HFFc6 (cell line): Measurements from ENCODE around the gene FAM50B. TPM values are rescaled to one million over a fixed set of nuclear protein-coding genes. Genes with fewer than 3 reads are reported as not detected.

ENCODE experiments used
- DNase-seq: peaks from one replicate; pipeline ENCODE4 v3.0.0-alpha.2; 2018
- H3K27ac Mint-ChIP-seq: 2 replicates; pipeline ENCODE4 v1.8.0; 2020; ENCODE audit warnings: mild to moderate bottlenecking, mixed read lengths
- H3K27me3 Mint-ChIP-seq: 2 replicates; pipeline ENCODE4 v1.8.0; 2021; ENCODE audit warnings: mild to moderate bottlenecking, moderate library complexity, mixed read lengths; ENCODE audit not compliant: insufficient read depth
- H3K36me3 Mint-ChIP-seq: 2 replicates; pipeline ENCODE4 v1.8.0; 2021; ENCODE audit warnings: low read depth, mixed read lengths
- H3K4me1 Mint-ChIP-seq: 2 replicates; pipeline ENCODE4 v1.8.0; 2020; ENCODE audit warnings: low read depth, mixed read lengths
- H3K4me3 Mint-ChIP-seq: 2 replicates; pipeline ENCODE4 v1.8.0; 2020; ENCODE audit warnings: mild to moderate bottlenecking, moderate library complexity, mixed read lengths
- H3K9me3 Mint-ChIP-seq: 2 replicates; pipeline ENCODE4 v1.8.0; 2020; ENCODE audit warnings: mild to moderate bottlenecking, mixed read lengths
- CTCF ChIP-seq: fragments of 200-600 bp; sonication (generic); IDR thresholded peaks from 2 replicates; pipeline ENCODE4 v1.5.0; 2021; ENCODE audit warnings: antibody characterized with exemption, mild to moderate bottlenecking
- total RNA-seq, 6 experiments: library from RNA; stranded (reverse); fragmentation: NEBNext Ultra II Directional; extraction: Animal tissue kit (Norgen Biotek cat#: 25700); gene quantifications; 2 replicates in 1 of 6; 3 replicates in 5 of 6; pipeline ENCODE4 v1.2.3, GENCODE V29; 2021

FAM50B gene
- total RNA-seq, 6 experiments from 2014 or later: 8.0 to 11.7 (median 10.2) TPM

- TF ChIP-seq CTCF: no peak
- no peaks in the 10 kb centered on the region for H3K36me3 Mint-ChIP-seq
- H3K4me3 Mint-ChIP-seq: no peak overlapping the region
- no peak for DNase-seq
- no peaks in the 10 kb centered on the region for H3K9me3 Mint-ChIP-seq
- peaks cover 20% of the 10 kb centered on the region for H3K4me1 Mint-ChIP-seq
- H3K27me3 Mint-ChIP-seq: no peaks in the 10 kb centered on the region; the same call in 1 of the 2 replicates
- H3K27ac Mint-ChIP-seq: no peak overlapping the region
Observed at GRCh38 chr6:3875486-3875885, 26.3 kb downstream of the FAM50B start.

GRCh38 chr6:3876101-3876500 lies 26.9 kb downstream of the FAM50B start:
- Mint-ChIP-seq H3K4me3 (no peak overlapping the region), H3K36me3 (no peaks in the 10 kb centered on the region), H3K4me1 (peaks cover 20% of the 10 kb centered on the region), H3K27me3 (no peaks in the 10 kb centered on the region; the same call in 1 of the 2 replicates), H3K27ac (no peak overlapping the region), H3K9me3 (no peaks in the 10 kb centered on the region)
- DNase-seq: no peak
- TF ChIP-seq CTCF: no peak

- Mint-ChIP-seq H3K36me3 (no peaks in the 10 kb centered on the region), H3K27ac (no peak overlapping the region), H3K4me3 (no peak overlapping the region), H3K9me3 (no peaks in the 10 kb centered on the region), H3K27me3 (no peaks in the 10 kb centered on the region; the same call in 1 of the 2 replicates), H3K4me1 (peaks cover 22% of the 10 kb centered on the region)
- TF ChIP-seq CTCF: no peak
- no peak for DNase-seq
Observed at GRCh38 chr6:3876866-3877265, 27.7 kb downstream of the FAM50B start.

GRCh38 chr6:3878048-3878666 lies 29.0 kb downstream of the FAM50B start:
- no peak for DNase-seq
- Mint-ChIP-seq H3K36me3 (no peaks in the 10 kb centered on the region), H3K27me3 (peaks cover under 1% of the 10 kb centered on the region), H3K4me1 (peaks cover 35% of the 10 kb centered on the region), H3K4me3 (no peak overlapping the region), H3K9me3 (no peaks in the 10 kb centered on the region), H3K27ac (no peak overlapping the region)
- TF ChIP-seq CTCF: no peak

- H3K9me3 Mint-ChIP-seq: no peaks in the 10 kb centered on the region
- DNase-seq: no peak
- peaks cover 4% of the 10 kb centered on the region for H3K27me3 Mint-ChIP-seq
- no peak overlapping the region for H3K27ac Mint-ChIP-seq
- no peak for TF ChIP-seq CTCF
- H3K4me1 Mint-ChIP-seq: peaks cover 47% of the 10 kb centered on the region
- no peaks in the 10 kb centered on the region for H3K36me3 Mint-ChIP-seq
- no peak overlapping the region for H3K4me3 Mint-ChIP-seq
Observed at GRCh38 chr6:3879194-3879952, 30.2 kb downstream of the FAM50B start.
